Measurements from ENCODE around the gene EBF3.

EBF3 gene

GRCh38 chr10:129958629-129959543 is 5.2 kb downstream of the EBF3 start:
- DNase-seq: no peak

- no peak for DNase-seq
These were observed 5.9 kb downstream of the EBF3 start for GRCh38 chr10:129958148-129958628.

GRCh38 chr10:129956876-129957673 is 7.0 kb downstream of the EBF3 start:
- no peak for DNase-seq

GRCh38 chr10:129956286-129956670 is 7.8 kb downstream of the EBF3 start:
- DNase-seq: no peak

GRCh38 chr10:129955601-129956285 is 8.3 kb downstream of the EBF3 start:
- no peak for DNase-seq

- DNase-seq: no peak
These were observed 9.4 kb downstream of the EBF3 start for GRCh38 chr10:129954492-129955315.

- DNase-seq: no peak
These were observed 10.7 kb downstream of the EBF3 start for GRCh38 chr10:129953119-129954051.

- DNase-seq: no peak
These were observed 11.5 kb downstream of the EBF3 start for GRCh38 chr10:129952378-129953118.

- DNase-seq: no peak
These were observed 12.2 kb downstream of the EBF3 start for GRCh38 chr10:129951970-129952265.

GRCh38 chr10:129951101-129951969 is 12.7 kb downstream of the EBF3 start:
- no peak for DNase-seq

GRCh38 chr10:129950676-129951075 is 13.4 kb downstream of the EBF3 start:
- no peak for DNase-seq

GRCh38 chr10:129949891-129950291 is 14.2 kb downstream of the EBF3 start:
- no peak for DNase-seq

- DNase-seq: no peak
These were observed 14.7 kb downstream of the EBF3 start for GRCh38 chr10:129949411-129949810.

- DNase-seq: no peak
These were observed 17.2 kb downstream of the EBF3 start for GRCh38 chr10:129946859-129947258.

GRCh38 chr10:129945941-129946760 is 17.9 kb downstream of the EBF3 start:
- DNase-seq: no peak

GRCh38 chr10:129945526-129945925 is 18.5 kb downstream of the EBF3 start:
- DNase-seq: no peak

GRCh38 chr10:129945064-129945463 is 19.0 kb downstream of the EBF3 start:
- DNase-seq: no peak

- DNase-seq: no peak
These were observed 19.6 kb downstream of the EBF3 start for GRCh38 chr10:129944456-129944855.
